ENCODE measurements around the gene RAB10. TPM values are rescaled to one million over a fixed set of nuclear protein-coding genes. Genes with fewer than 3 reads are reported as not detected.

Gene RAB10
- total RNA-seq, 1 donor from 2014 or later: 86.5 TPM

GRCh38 chr2:26126074-26126473, 92.2 kb downstream of the RAB10 start:
- H3K4me3 Mint-ChIP-seq: no peak overlapping the region
- no peaks in the 10 kb centered on the region for H3K9me3 Mint-ChIP-seq
- H3K27me3 Mint-ChIP-seq (ENCODE audit: low read depth): no peaks in the 10 kb centered on the region
- DNase-seq (ENCODE audit: low spot score in 2 of 2, unreplicated experiment in 2 of 2): no peak
- peak overlapping the region; percentile 16 for H3K27ac Mint-ChIP-seq
- peaks cover 16% of the 10 kb centered on the region for H3K36me3 Mint-ChIP-seq
- H3K4me1 Mint-ChIP-seq: no peaks in the 10 kb centered on the region
- TF ChIP-seq, protein P1, sequence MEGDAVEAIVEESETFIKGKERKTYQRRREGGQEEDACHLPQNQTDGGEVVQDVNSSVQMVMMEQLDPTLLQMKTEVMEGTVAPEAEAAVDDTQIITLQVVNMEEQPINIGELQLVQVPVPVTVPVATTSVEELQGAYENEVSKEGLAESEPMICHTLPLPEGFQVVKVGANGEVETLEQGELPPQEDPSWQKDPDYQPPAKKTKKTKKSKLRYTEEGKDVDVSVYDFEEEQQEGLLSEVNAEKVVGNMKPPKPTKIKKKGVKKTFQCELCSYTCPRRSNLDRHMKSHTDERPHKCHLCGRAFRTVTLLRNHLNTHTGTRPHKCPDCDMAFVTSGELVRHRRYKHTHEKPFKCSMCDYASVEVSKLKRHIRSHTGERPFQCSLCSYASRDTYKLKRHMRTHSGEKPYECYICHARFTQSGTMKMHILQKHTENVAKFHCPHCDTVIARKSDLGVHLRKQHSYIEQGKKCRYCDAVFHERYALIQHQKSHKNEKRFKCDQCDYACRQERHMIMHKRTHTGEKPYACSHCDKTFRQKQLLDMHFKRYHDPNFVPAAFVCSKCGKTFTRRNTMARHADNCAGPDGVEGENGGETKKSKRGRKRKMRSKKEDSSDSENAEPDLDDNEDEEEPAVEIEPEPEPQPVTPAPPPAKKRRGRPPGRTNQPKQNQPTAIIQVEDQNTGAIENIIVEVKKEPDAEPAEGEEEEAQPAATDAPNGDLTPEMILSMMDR (IDR thresholded peaks at IDR 0.05; ENCODE audit: unreplicated experiment): no peak

- no peak for DNase-seq (ENCODE audit: low spot score in 2 of 2, unreplicated experiment in 2 of 2)
- TF ChIP-seq, protein P1 (IDR thresholded peaks at IDR 0.05; ENCODE audit: unreplicated experiment): no peak
- Mint-ChIP-seq H3K9me3 (no peaks in the 10 kb centered on the region), H3K36me3 (peaks cover 11% of the 10 kb centered on the region), H3K4me1 (no peaks in the 10 kb centered on the region), H3K27me3 (ENCODE audit: low read depth) (no peaks in the 10 kb centered on the region), H3K4me3 (no peak overlapping the region), H3K27ac (no peak overlapping the region)
Measured at GRCh38 chr2:26128176-26128575, 94.3 kb downstream of the RAB10 start.

- TF ChIP-seq, protein P1 (IDR thresholded peaks at IDR 0.05; ENCODE audit: unreplicated experiment): no peak
- Mint-ChIP-seq H3K4me1 (peaks cover 8% of the 10 kb centered on the region), H3K36me3 (peaks cover 11% of the 10 kb centered on the region), H3K27me3 (ENCODE audit: low read depth) (no peaks in the 10 kb centered on the region), H3K9me3 (no peaks in the 10 kb centered on the region), H3K27ac (no peak overlapping the region), H3K4me3 (no peak overlapping the region)
- no peak for DNase-seq (ENCODE audit: low spot score in 2 of 2, unreplicated experiment in 2 of 2)
Measured at GRCh38 chr2:26130763-26131162, 96.9 kb downstream of the RAB10 start.

GRCh38 chr2:26136451-26136850, 102.6 kb downstream of the RAB10 start:
- Mint-ChIP-seq H3K27me3 (ENCODE audit: low read depth) (no peaks in the 10 kb centered on the region), H3K4me3 (no peak overlapping the region), H3K27ac (no peak overlapping the region), H3K4me1 (peaks cover 9% of the 10 kb centered on the region), H3K9me3 (no peaks in the 10 kb centered on the region), H3K36me3 (peaks cover 4% of the 10 kb centered on the region)
- TF ChIP-seq, protein P1 (IDR thresholded peaks at IDR 0.05; ENCODE audit: unreplicated experiment): no peak
- DNase-seq (ENCODE audit: low spot score in 2 of 2, unreplicated experiment in 2 of 2): no peak

DNA sequence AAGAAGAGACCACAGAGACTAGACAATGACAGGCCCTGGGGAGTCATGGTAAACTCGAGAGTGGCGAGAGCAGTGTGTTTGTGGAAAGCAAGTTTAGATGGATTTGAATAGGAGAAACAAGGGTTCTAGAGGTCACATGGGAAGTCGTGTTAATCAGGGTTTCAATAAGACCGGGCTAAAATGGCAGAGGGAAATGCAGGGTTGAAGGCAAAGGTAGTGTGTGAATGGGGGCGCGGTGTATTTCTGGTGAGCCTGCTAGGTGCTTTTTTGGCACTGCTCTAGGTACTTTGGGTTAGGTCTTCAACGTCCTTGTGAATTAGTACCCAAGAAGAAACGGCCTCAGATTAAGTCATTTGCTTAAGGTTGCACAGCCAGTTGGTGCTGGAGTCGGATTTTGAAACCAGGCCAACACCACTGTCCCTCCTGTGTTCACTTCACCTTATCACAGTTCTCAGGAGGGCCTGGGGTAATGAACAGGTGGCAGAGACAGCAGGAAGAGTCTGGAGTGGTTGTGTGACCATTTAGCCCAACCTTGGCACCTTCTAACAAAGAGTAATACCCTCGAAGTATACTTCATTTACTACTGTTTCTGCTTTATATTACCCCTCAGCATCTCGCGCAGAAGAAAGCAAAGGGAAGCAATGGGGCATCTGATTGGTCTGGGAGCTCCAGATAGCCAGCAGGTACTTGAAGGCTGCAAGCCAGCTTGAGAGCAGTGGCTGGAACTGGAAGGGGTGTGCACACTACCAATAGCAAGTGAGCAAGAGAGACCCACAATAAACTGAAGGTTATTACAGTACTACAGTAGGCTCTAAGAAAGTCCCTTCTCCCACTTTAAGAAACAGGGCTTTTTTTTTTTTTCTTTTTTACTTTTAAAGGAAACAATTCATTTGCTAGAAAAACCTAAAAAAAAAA, 105.6 kb downstream of the RAB10 start:
- TF ChIP-seq, protein P1 (IDR thresholded peaks at IDR 0.05; ENCODE audit: unreplicated experiment): no peak
- Mint-ChIP-seq H3K4me3 (no peak overlapping the region), H3K27me3 (ENCODE audit: low read depth) (no peaks in the 10 kb centered on the region), H3K36me3 (peaks cover 4% of the 10 kb centered on the region), H3K9me3 (no peaks in the 10 kb centered on the region), H3K27ac (no peak overlapping the region), H3K4me1 (peaks cover 6% of the 10 kb centered on the region)
- no peak for DNase-seq (ENCODE audit: low spot score in 2 of 2, unreplicated experiment in 2 of 2)

All from mesothelial cell of epicardium (in vitro differentiated cells).